DND-41 (cell line): ENCODE results near the gene RPL21.

Source experiments
- CTCF ChIP-seq: IDR thresholded peaks from 2 replicates; pipeline ENCODE4 v1.5.1; 2012; ENCODE audit warnings: borderline replicate concordance, low read length, moderate library complexity, mild to moderate bottlenecking; ENCODE audit not compliant: poor library complexity, severe bottlenecking; ENCODE audit errors: extremely low read depth
- EZH2 ChIP-seq: IDR thresholded peaks from 3 replicates; pipeline ENCODE4 v1.6.1; 2012; ENCODE audit warnings: borderline replicate concordance, low read depth, mild to moderate bottlenecking, moderate library complexity, low read length, inconsistent platforms; ENCODE audit not compliant: severe bottlenecking

- TF ChIP-seq CTCF: no peak
- TF ChIP-seq EZH2: no peak
These were observed 39.5 kb upstream of the RPL21 start for GRCh38 chr13:27211771-27212364.
